H1 (cell line): Measurements from ENCODE around the gene RETREG1.

Source experiments
- CREB1 ChIP-seq: IDR thresholded peaks from 2 replicates; pipeline ENCODE4 v1.6.1; 2012; ENCODE audit warnings: inconsistent platforms
- EP300 ChIP-seq, 2 experiments: IDR thresholded peaks; 1 replicate in 1 of 2; 2 replicates in 1 of 2; pipeline ENCODE4 v1.6.1; 2011 to 2012; ENCODE audit warnings: low read depth in 2 of 2, low read length in 2 of 2, mild to moderate bottlenecking in 2 of 2, borderline replicate concordance in 1 of 2, inconsistent platforms in 1 of 2, moderate library complexity in 1 of 2
- EZH2 ChIP-seq: fragments of 200-600 bp; sonication (generic); IDR thresholded peaks from 2 replicates; pipeline ENCODE4 v1.7.1; 2012; ENCODE audit warnings: low read depth, mild to moderate bottlenecking, moderate library complexity, low read length, inconsistent platforms; ENCODE audit not compliant: severe bottlenecking
- POLR2A ChIP-seq, 2 experiments: IDR thresholded peaks; 1 replicate in 1 of 2; 2 replicates in 1 of 2; pipeline ENCODE4 v1.6.1; 2011; ENCODE audit warnings: low read depth in 2 of 2, low read length in 2 of 2, mild to moderate bottlenecking in 2 of 2; ENCODE audit errors: control extremely low read depth in 1 of 2
- RAD21 ChIP-seq, 2 experiments: IDR thresholded peaks in 1 of 2; conservative IDR thresholded peaks in 1 of 2; 2 replicates each; pipeline ENCODE4 v1.6.1; 2011; ENCODE audit warnings: low read depth in 2 of 2, low read length in 2 of 2, improper control_type of control experiment in 1 of 2, inconsistent platforms in 1 of 2, mild to moderate bottlenecking in 1 of 2, moderate library complexity in 1 of 2
- RFX5 ChIP-seq: IDR thresholded peaks from 2 replicates; pipeline ENCODE4 v1.6.1; 2011; ENCODE audit warnings: low read depth, low read length, improper control_type of control experiment, borderline replicate concordance
- RNF2 ChIP-seq: fragments of 200-900, 300-1000 bp; sonication (generic); IDR thresholded peaks from 2 replicates; pipeline ENCODE4 v1.7.1; 2016; ENCODE audit warnings: borderline replicate concordance, low read depth, mild to moderate bottlenecking, antibody characterized with exemption, low read length; ENCODE audit not compliant: poor library complexity, severe bottlenecking; ENCODE audit errors: missing control alignments
- SRF ChIP-seq: IDR thresholded peaks from 2 replicates; pipeline ENCODE4 v1.6.1; 2011; ENCODE audit warnings: mild to moderate bottlenecking, low read depth, low read length, moderate library complexity
- TCF12 ChIP-seq: IDR thresholded peaks from 2 replicates; pipeline ENCODE4 v1.6.1; 2011; ENCODE audit warnings: low read depth, mild to moderate bottlenecking, low read length
- TF ChIP-seq, protein P1 (sequence below), 3 experiments: IDR thresholded peaks; 1 replicate in 2 of 3; 2 replicates in 1 of 3; pipeline versions ENCODE4 v1.5.1 to v1.6.1; 2011; ENCODE audit warnings: low read length in 3 of 3, mild to moderate bottlenecking in 3 of 3, inconsistent platforms in 2 of 3, low read depth in 1 of 3, moderate library complexity in 1 of 3; ENCODE audit not compliant: insufficient read depth in 1 of 3; ENCODE audit errors: control extremely low read depth in 1 of 3
- TF ChIP-seq, protein P2 (sequence below): IDR thresholded peaks from 2 replicates; pipeline ENCODE4 v1.6.1; 2012; ENCODE audit warnings: inconsistent platforms
- TF ChIP-seq, protein P3 (sequence below): IDR thresholded peaks from 2 replicates; pipeline ENCODE4 v1.6.1; 2011; ENCODE audit warnings: low read length, improper control_type of control experiment
- TF ChIP-seq, protein P4 (sequence below): IDR thresholded peaks from 2 replicates; pipeline ENCODE4 v1.6.1; 2011; ENCODE audit warnings: low read depth, mild to moderate bottlenecking, low read length; ENCODE audit not compliant: insufficient read depth

DNA sequence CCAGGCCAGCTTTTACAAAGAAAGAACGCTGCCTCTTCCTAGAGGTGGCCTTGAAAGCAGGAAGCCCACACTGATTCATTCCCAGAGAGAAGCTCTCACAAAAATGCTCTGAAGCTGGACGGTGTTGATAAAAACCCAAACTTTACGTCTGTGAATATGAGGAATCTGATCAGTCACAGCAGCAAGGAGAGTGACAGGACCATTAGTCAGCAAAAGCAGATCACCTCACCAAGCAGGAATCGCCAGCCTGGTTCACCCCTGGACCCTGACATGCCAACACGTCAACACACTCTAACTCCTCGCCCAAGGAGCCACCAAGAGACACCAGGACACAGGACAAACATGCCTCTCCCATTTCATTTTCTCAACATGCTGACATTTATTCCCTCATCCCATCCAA lies 80.6 kb downstream of the RETREG1 start:
- TF ChIP-seq RNF2 (no peak), RAD21 (IDR thresholded peaks at IDR 0.05 in 1 of 2, conservative IDR thresholded peaks at IDR 0.05 in 1 of 2; ENCODE audit: low read depth in 2 of 2, low read length in 2 of 2) (no peak), RFX5 (no peak), TCF12 (no peak), SRF (no peak), CREB1 (no peak), EP300 (IDR thresholded peaks at IDR 0.05; ENCODE audit: borderline replicate concordance in 1 of 2, low read depth in 2 of 2, low read length in 2 of 2) (no peak), POLR2A (IDR thresholded peaks at IDR 0.05; ENCODE audit: control extremely low read depth in 1 of 2, low read depth in 2 of 2, low read length in 2 of 2) (no peak), EZH2 (no peak)
- TF ChIP-seq, protein P1, sequence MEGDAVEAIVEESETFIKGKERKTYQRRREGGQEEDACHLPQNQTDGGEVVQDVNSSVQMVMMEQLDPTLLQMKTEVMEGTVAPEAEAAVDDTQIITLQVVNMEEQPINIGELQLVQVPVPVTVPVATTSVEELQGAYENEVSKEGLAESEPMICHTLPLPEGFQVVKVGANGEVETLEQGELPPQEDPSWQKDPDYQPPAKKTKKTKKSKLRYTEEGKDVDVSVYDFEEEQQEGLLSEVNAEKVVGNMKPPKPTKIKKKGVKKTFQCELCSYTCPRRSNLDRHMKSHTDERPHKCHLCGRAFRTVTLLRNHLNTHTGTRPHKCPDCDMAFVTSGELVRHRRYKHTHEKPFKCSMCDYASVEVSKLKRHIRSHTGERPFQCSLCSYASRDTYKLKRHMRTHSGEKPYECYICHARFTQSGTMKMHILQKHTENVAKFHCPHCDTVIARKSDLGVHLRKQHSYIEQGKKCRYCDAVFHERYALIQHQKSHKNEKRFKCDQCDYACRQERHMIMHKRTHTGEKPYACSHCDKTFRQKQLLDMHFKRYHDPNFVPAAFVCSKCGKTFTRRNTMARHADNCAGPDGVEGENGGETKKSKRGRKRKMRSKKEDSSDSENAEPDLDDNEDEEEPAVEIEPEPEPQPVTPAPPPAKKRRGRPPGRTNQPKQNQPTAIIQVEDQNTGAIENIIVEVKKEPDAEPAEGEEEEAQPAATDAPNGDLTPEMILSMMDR (IDR thresholded peaks at IDR 0.05; ENCODE audit: control extremely low read depth in 1 of 3, insufficient read depth in 1 of 3, low read depth in 1 of 3, low read length in 3 of 3): no peak
- TF ChIP-seq, protein P2, sequence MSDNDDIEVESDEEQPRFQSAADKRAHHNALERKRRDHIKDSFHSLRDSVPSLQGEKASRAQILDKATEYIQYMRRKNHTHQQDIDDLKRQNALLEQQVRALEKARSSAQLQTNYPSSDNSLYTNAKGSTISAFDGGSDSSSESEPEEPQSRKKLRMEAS: no peak
- TF ChIP-seq, protein P3, sequence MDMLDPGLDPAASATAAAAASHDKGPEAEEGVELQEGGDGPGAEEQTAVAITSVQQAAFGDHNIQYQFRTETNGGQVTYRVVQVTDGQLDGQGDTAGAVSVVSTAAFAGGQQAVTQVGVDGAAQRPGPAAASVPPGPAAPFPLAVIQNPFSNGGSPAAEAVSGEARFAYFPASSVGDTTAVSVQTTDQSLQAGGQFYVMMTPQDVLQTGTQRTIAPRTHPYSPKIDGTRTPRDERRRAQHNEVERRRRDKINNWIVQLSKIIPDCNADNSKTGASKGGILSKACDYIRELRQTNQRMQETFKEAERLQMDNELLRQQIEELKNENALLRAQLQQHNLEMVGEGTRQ: no peak
- TF ChIP-seq, protein P4, sequence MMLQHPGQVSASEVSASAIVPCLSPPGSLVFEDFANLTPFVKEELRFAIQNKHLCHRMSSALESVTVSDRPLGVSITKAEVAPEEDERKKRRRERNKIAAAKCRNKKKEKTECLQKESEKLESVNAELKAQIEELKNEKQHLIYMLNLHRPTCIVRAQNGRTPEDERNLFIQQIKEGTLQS: no peak
